GM06990 (cell line): Measurements from ENCODE around the gene ATG7.
"Not testable (repeated sequence)": the region's sequence is repeated elsewhere in the genome, so short reads cannot be mapped to it uniquely, and the experiment has no call there.

Source experiments
- DNase-seq: peaks from one replicate; pipeline ENCODE4 v3.0.0-alpha.2; 2011; ENCODE audit not compliant: insufficient read length; ENCODE audit errors: extremely low read depth
- H3K27me3 ChIP-seq: replicated peaks from 2 replicates; pipeline ENCODE4 v1.6.0; 2011; ENCODE audit warnings: low read length; ENCODE audit not compliant: control insufficient read depth, insufficient read depth
- H3K36me3 ChIP-seq: 2 replicates; pipeline ENCODE4 v1.5.1; 2011; ENCODE audit warnings: low read length; ENCODE audit not compliant: control insufficient read depth, insufficient read depth
- H3K4me3 ChIP-seq: replicated peaks from 2 replicates; pipeline ENCODE4 v1.5.1; 2011; ENCODE audit warnings: low read depth, mild to moderate bottlenecking, control low read depth, low read length
- TF ChIP-seq, protein P1 (sequence below): IDR thresholded peaks from 2 replicates; pipeline ENCODE4 v1.5.1; 2011; ENCODE audit warnings: low read length, control low read depth, mild to moderate bottlenecking, inconsistent platforms; ENCODE audit not compliant: insufficient read depth, poor library complexity, severe bottlenecking

ATG7 gene

DNA sequence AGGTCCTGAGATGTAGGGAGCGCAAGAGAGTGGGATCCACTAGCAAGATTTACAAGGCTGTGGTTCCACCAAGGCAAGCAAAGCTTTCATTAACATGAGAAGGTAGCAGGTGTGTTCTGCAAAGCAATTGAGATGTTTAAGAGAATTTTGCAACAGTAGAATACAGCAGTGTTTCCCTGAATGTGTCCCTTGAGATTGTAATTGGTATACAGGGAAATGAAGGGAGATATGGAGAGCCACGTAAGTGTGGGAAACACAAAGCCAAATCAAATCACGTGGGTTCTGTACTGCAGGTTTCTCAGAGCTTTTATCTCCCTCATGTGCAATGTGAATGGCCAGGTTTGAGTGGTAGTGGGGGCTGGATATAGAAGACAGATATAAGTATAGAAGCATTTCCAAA is 67.3 kb downstream of the ATG7 start:
- TF ChIP-seq, protein P1, sequence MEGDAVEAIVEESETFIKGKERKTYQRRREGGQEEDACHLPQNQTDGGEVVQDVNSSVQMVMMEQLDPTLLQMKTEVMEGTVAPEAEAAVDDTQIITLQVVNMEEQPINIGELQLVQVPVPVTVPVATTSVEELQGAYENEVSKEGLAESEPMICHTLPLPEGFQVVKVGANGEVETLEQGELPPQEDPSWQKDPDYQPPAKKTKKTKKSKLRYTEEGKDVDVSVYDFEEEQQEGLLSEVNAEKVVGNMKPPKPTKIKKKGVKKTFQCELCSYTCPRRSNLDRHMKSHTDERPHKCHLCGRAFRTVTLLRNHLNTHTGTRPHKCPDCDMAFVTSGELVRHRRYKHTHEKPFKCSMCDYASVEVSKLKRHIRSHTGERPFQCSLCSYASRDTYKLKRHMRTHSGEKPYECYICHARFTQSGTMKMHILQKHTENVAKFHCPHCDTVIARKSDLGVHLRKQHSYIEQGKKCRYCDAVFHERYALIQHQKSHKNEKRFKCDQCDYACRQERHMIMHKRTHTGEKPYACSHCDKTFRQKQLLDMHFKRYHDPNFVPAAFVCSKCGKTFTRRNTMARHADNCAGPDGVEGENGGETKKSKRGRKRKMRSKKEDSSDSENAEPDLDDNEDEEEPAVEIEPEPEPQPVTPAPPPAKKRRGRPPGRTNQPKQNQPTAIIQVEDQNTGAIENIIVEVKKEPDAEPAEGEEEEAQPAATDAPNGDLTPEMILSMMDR: no peak
- Histone ChIP-seq H3K4me3 (no peak overlapping the region), H3K27me3 (no peaks in the 10 kb centered on the region), H3K36me3 (no peaks in the 10 kb centered on the region; the same call in 1 of the 2 replicates)
- DNase-seq: no peak

DNA sequence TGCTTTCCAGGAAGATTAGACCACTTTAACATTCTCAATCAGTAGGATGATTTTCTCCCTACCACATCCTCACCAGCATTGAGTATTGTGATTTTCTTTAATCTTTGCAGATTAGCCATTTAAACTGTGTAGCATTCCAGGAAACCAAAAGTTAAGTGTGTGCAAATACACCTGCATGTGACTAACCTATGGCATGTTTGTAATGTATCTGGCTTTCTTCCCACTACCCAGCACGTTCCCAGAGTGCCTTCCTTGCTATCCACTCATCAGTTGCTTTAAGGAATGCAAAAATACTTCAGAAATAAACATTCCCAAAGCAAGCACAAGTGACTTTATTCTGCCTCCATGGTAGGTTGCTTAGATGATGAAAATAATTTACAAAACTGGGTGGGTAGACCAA is 74.2 kb downstream of the ATG7 start:
- H3K36me3 ChIP-seq: peaks cover 5% of the 10 kb centered on the region
- no peak for DNase-seq
- no peak overlapping the region for H3K4me3 ChIP-seq
- TF ChIP-seq, protein P1: no peak
- no peaks in the 10 kb centered on the region for H3K27me3 ChIP-seq

DNA sequence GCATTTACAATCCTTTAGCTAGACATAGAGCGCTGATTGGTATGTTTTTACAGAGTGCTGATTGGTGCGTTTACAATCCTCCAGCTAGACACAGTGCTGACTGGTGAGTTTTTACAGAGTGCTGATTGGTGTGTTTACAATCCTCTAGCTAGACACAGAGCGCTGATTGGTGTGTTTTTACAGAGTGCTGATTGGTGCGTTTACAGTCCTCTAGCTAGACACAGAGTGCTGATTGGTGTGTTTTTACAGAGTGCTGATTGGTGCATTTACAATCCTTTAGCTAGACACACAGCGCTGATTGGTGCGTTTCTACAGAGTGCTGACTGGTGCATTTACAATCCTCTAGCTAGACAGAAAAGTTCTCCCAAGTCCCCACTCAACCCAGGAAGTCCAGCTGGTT is 76.7 kb downstream of the ATG7 start:
- H3K27me3 ChIP-seq, H3K36me3 ChIP-seq, DNase-seq, H3K4me3 ChIP-seq: not testable (repeated sequence)

DNA sequence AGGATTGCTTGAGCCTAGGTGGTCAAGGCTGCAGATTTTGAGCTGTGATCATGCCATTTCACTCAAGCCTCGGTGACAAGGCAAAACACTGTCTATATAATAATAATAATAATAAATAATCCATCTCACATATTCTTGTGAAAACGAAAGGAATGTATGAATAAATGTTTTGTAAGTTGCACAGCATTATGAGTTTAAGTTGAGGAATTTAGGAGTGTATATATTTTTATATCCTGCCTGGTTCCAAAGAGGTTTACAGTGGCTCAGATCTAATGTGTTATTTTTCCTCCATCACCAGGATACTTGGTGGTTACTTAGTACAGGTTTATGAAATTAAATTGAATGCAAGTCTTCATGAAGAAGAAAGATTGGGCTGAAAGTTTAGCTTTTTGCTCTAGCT is 77.2 kb downstream of the ATG7 start:
- H3K36me3 ChIP-seq: peaks cover 5% of the 10 kb centered on the region
- no peaks in the 10 kb centered on the region for H3K27me3 ChIP-seq
- no peak overlapping the region for H3K4me3 ChIP-seq
- DNase-seq: no peak
- TF ChIP-seq, protein P1: no peak

DNA sequence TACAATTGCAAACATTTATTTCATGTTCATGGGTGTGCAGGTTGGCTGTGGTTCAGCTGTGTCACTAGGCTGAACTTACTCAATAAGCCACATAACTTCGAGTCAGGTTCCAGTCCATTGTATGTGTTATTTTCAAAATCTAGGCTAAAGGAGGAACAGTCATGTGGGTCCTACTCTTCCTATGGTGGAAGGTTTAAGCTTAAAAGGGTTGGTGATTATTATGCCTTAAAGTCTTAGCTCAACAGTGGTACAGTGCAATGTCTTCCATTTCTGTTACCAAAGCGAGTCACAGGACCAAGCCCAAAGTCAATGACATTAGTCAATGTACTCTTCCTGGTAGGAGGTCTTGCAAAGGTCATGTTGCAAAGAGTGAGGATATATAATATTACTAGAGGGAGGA is 78.2 kb downstream of the ATG7 start:
- H3K27me3 ChIP-seq: no peaks in the 10 kb centered on the region
- no peak overlapping the region for H3K4me3 ChIP-seq
- TF ChIP-seq, protein P1: no peak
- no peak for DNase-seq
- peaks cover 5% of the 10 kb centered on the region for H3K36me3 ChIP-seq

DNA sequence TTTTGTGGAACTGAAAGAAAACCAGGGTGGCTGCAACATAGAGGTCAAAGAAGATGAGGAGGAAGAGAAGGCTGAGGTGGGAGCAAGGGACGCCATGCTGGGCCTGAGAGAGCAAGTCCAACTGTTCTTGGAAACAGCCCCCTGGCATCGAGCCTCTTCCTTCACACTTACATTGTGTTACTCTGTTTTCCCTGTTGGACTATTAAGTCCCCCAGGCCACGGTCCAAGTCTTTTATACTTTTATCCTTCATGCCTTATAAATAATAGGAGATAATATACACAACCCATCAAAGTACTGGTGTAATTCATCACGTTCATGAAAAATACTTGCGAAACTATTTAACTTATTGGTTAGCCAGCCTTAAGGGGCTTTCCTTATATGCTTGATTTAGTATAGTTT is 79.3 kb downstream of the ATG7 start:
- Histone ChIP-seq H3K36me3 (peaks cover 5% of the 10 kb centered on the region), H3K27me3 (no peaks in the 10 kb centered on the region), H3K4me3 (no peak overlapping the region)
- no peak for DNase-seq
- TF ChIP-seq, protein P1: no peak
